GM18520 (cell line): ENCODE measurements around the gene GALNT15.

ENCODE experiments used
- ATAC-seq: cut with Tn5 transposase; IDR thresholded peaks from one replicate; pipeline ENCODE4 v1.9.1; 2021; ENCODE audit not compliant: unreplicated experiment

Gene GALNT15

GRCh38 chr3:16174389-16174788 is at the start of gene GALNT15:
Gene GALNT15 (plus strand): TSS chr3:16174680. CDS start chr3:16175152, 472 bp downstream.
- no peak for ATAC-seq

- no peak for ATAC-seq
Measured at GRCh38 chr3:16126634-16127033, 47.8 kb upstream of the GALNT15 start.

- ATAC-seq = no peak
Measured at GRCh38 chr3:16127249-16127648, 47.2 kb upstream of the GALNT15 start.

- no peak for ATAC-seq
Measured at GRCh38 chr3:16130066-16130465, 44.4 kb upstream of the GALNT15 start.

GRCh38 chr3:16132190-16132589 is 42.3 kb upstream of the GALNT15 start:
- ATAC-seq = no peak

GRCh38 chr3:16132928-16133327 is 41.6 kb upstream of the GALNT15 start:
- ATAC-seq = no peak

GRCh38 chr3:16134173-16134928 is 40.1 kb upstream of the GALNT15 start:
- ATAC-seq = no peak

GRCh38 chr3:16136055-16136454 is 38.4 kb upstream of the GALNT15 start:
- no peak for ATAC-seq

- ATAC-seq = no peak
Measured at GRCh38 chr3:16137044-16137443, 37.4 kb upstream of the GALNT15 start.

- ATAC-seq = no peak
Measured at GRCh38 chr3:16137977-16138376, 36.5 kb upstream of the GALNT15 start.

- no peak for ATAC-seq
Measured at GRCh38 chr3:16140116-16140893, 34.2 kb upstream of the GALNT15 start.

GRCh38 chr3:16140894-16141285 is 33.6 kb upstream of the GALNT15 start:
- no peak for ATAC-seq

GRCh38 chr3:16142350-16143025 is 32.0 kb upstream of the GALNT15 start:
- peak; percentile 39 for ATAC-seq

GRCh38 chr3:16143861-16144447 is 30.5 kb upstream of the GALNT15 start:
- ATAC-seq = no peak

GRCh38 chr3:16145176-16145575 is 29.3 kb upstream of the GALNT15 start:
- no peak for ATAC-seq

- ATAC-seq = peak; percentile 47
Measured at GRCh38 chr3:16146015-16146730, 28.3 kb upstream of the GALNT15 start.

- ATAC-seq = no peak
Measured at GRCh38 chr3:16147220-16147994, 27.1 kb upstream of the GALNT15 start.

GRCh38 chr3:16148213-16148612 is 26.3 kb upstream of the GALNT15 start:
- ATAC-seq = no peak

GRCh38 chr3:16148783-16149182 is 25.7 kb upstream of the GALNT15 start:
- ATAC-seq = no peak

- no peak for ATAC-seq
Measured at GRCh38 chr3:16150285-16150684, 24.2 kb upstream of the GALNT15 start.
